HCT116 (cell line): ENCODE measurements around the gene RHNO1. TPM values are rescaled to one million over a fixed set of nuclear protein-coding genes. Genes with fewer than 3 reads are reported as not detected.

Experiments used
- ATAC-seq: fragments of 200-7000 bp; cut with Tn5 transposase; 2 replicates; pipeline ENCODE4 v1.9.1; 2020; ENCODE audit warnings: mild to moderate bottlenecking, moderate library complexity
- BruUV-seq: library from RNA; stranded (reverse); fragments of 400-500 nt; replicated peaks from 2 replicates; lab custom pipeline; 2021; lab: Mats Ljungman, UMichigan
- CTCF ChIA-PET: fragments of 300-600 bp; sonication (Branson Sonifier 250); formaldehyde crosslinking; loops from one replicate; lab custom pipeline; 2021; ENCODE audit warnings: antibody characterized with exemption; lab: Charles Lee
- POLR2A ChIA-PET: fragments of 300-600, 350-600 bp; sonication (Branson Sonifier 250); formaldehyde crosslinking; loops from one replicate; lab custom pipeline; 2021; ENCODE audit warnings: antibody characterized with exemption; lab: Charles Lee
- RAD21 ChIA-PET, 2 experiments: fragments of 300-600 bp; sonication (Branson Sonifier 250); formaldehyde crosslinking; loops; one replicate each; lab custom pipeline; 2023; ENCODE audit warnings: low total read pairs in 2 of 2; ENCODE audit not compliant: uncharacterized antibody in 2 of 2, unreplicated experiment in 2 of 2, low non-redundant PET in 1 of 2; lab: Charles Lee
- DNase-seq: peaks from one replicate; pipeline ENCODE4 v3.0.0-alpha.2; 2010; ENCODE audit warnings: low read depth, low spot score
- H2AFZ ChIP-seq: fragments of 200-600 bp; shearing (Covaris generic), sonication (generic); 2 replicates; pipeline ENCODE4 v1.6.1; 2017; ENCODE audit warnings: low read depth, mixed run types, mixed read lengths, antibody characterized with exemption, low read length; ENCODE audit not compliant: poor library complexity, severe bottlenecking
- H3K27ac ChIP-seq: 2 replicates; pipeline ENCODE4 v1.5.1; 2012; ENCODE audit warnings: low read depth, low read length
- H3K27me3 ChIP-seq: fragments of 200-600 bp; sonication (generic); 2 replicates; pipeline ENCODE4 v1.6.1; 2016; ENCODE audit warnings: mixed run types, low read length, mixed read lengths; ENCODE audit not compliant: insufficient read depth
- H3K36me3 ChIP-seq, 2 experiments: fragments of 200-500 bp in 1 of 2; fragments of 200-600 bp in 1 of 2; sonication (Bioruptor generic) in 1 of 2; sonication (generic) in 1 of 2; 2 replicates each; pipeline versions ENCODE4 v1.5.1 to v1.6.1; 2014 to 2016; ENCODE audit warnings: low read length in 2 of 2, inconsistent platforms in 1 of 2, mixed read lengths in 1 of 2, mixed run types in 1 of 2; ENCODE audit not compliant: insufficient read depth in 2 of 2, control insufficient read depth in 1 of 2
- H3K4me1 ChIP-seq, 2 experiments: fragments of 200-600 bp in 1 of 2; sonication (generic) in 1 of 2; 2 replicates each; pipeline versions ENCODE4 v1.5.1 to v1.6.1; 2012 to 2017; ENCODE audit warnings: low read length in 2 of 2, inconsistent platforms in 1 of 2, mild to moderate bottlenecking in 1 of 2, mixed read lengths in 1 of 2, mixed run types in 1 of 2, moderate library complexity in 1 of 2; ENCODE audit not compliant: insufficient read depth in 2 of 2, control insufficient read depth in 1 of 2
- H3K4me2 ChIP-seq: fragments of 200-600 bp; sonication (generic); 2 replicates; pipeline ENCODE4 v1.6.1; 2017; ENCODE audit warnings: mixed run types, low read length, mixed read lengths
- H3K4me3 ChIP-seq, 2 experiments: fragments of 200-600 bp in 1 of 2; sonication (generic) in 1 of 2; replicated peaks in 1 of 2; 2 replicates each; pipeline ENCODE4 v1.5.1; 2011 to 2016; ENCODE audit warnings: low read length in 2 of 2, control low read depth in 1 of 2, low read depth in 1 of 2, mild to moderate bottlenecking in 1 of 2, mixed read lengths in 1 of 2, mixed run types in 1 of 2
- H3K79me2 ChIP-seq: fragments of 200-600 bp; sonication (generic); 2 replicates; pipeline ENCODE4 v1.6.1; 2017; ENCODE audit warnings: mild to moderate bottlenecking, mixed run types, low read length, moderate library complexity, mixed read lengths; ENCODE audit not compliant: insufficient read depth
- H3K9ac ChIP-seq: fragments of 200-600 bp; sonication (generic); 2 replicates; pipeline ENCODE4 v1.6.1; 2016; ENCODE audit warnings: low read length, mixed read lengths
- H3K9me2 ChIP-seq: fragments of 200-600 bp; sonication (generic), shearing (Covaris generic); 2 replicates; pipeline ENCODE4 v1.6.1; 2017; ENCODE audit warnings: mixed run types, mild to moderate bottlenecking, moderate library complexity; ENCODE audit not compliant: insufficient read depth
- H3K9me3 ChIP-seq, 2 experiments: fragments of 200-500 bp in 1 of 2; fragments of 200-600 bp in 1 of 2; sonication (Bioruptor generic) in 1 of 2; sonication (generic) in 1 of 2; 2 replicates each; pipeline ENCODE4 v1.6.1; 2014 to 2017; ENCODE audit warnings: low read length in 2 of 2, mixed read lengths in 2 of 2, inconsistent platforms in 1 of 2, low read depth in 1 of 2, mild to moderate bottlenecking in 1 of 2, mixed run types in 1 of 2, moderate library complexity in 1 of 2; ENCODE audit not compliant: control insufficient read depth in 1 of 2, insufficient read depth in 1 of 2
- H4K20me1 ChIP-seq: fragments of 200-600 bp; sonication (generic), shearing (Covaris generic); 2 replicates; pipeline ENCODE4 v1.6.1; 2017; ENCODE audit warnings: mixed run types, mild to moderate bottlenecking, moderate library complexity; ENCODE audit not compliant: insufficient read depth
- ATF3 ChIP-seq: IDR thresholded peaks from 2 replicates; pipeline ENCODE4 v1.6.1; 2012
- CEBPB ChIP-seq: IDR thresholded peaks from 2 replicates; pipeline ENCODE4 v1.6.1; 2012; ENCODE audit warnings: low read depth
- CTCF ChIP-seq, 3 experiments: fragments of 200-600 bp in 1 of 3; sonication (generic) in 1 of 3; IDR thresholded peaks in 2 of 3; conservative IDR thresholded peaks in 1 of 3; 2 replicates each; pipeline ENCODE4 v1.5.1; 2012 to 2017; ENCODE audit warnings: low read depth in 2 of 3, low read length in 2 of 3, antibody characterized with exemption in 1 of 3, borderline replicate concordance in 1 of 3, control low read depth in 1 of 3, mild to moderate bottlenecking in 1 of 3, mixed read lengths in 1 of 3, mixed run types in 1 of 3, moderate library complexity in 1 of 3; ENCODE audit not compliant: insufficient read depth in 1 of 3
- EZH2 ChIP-seq: fragments of 200-600 bp; sonication (generic); IDR thresholded peaks from 2 replicates; pipeline ENCODE4 v1.6.1; 2017; ENCODE audit warnings: antibody characterized with exemption, mixed run types
- EZH2phosphoT487 ChIP-seq: fragments of 200-600 bp; IDR thresholded peaks from 2 replicates; pipeline ENCODE4 v1.6.1; 2018; ENCODE audit warnings: antibody characterized with exemption, borderline replicate concordance
- FOSL1 ChIP-seq: IDR thresholded peaks from 2 replicates; pipeline ENCODE4 v1.6.1; 2012; ENCODE audit warnings: low read depth
- JUND ChIP-seq: IDR thresholded peaks from 2 replicates; pipeline ENCODE4 v1.6.1; 2012
- MAX ChIP-seq: IDR thresholded peaks from 2 replicates; pipeline ENCODE4 v1.6.1; 2012
- POLR2A ChIP-seq: IDR thresholded peaks from 2 replicates; pipeline ENCODE4 v1.7.0; 2011; ENCODE audit warnings: borderline replicate concordance; ENCODE audit not compliant: insufficient read depth, insufficient read length; ENCODE audit errors: extremely low read depth
- POLR2AphosphoS5 ChIP-seq: IDR thresholded peaks from 2 replicates; pipeline ENCODE4 v1.6.1; 2011; ENCODE audit warnings: mild to moderate bottlenecking, low read depth, low read length, moderate library complexity
- REST ChIP-seq: IDR thresholded peaks from 2 replicates; pipeline ENCODE4 v1.6.1; 2012; ENCODE audit warnings: low read depth
- SIN3A ChIP-seq: IDR thresholded peaks from 2 replicates; pipeline ENCODE4 v1.6.1; 2012; ENCODE audit warnings: low read depth
- SRF ChIP-seq: IDR thresholded peaks from 2 replicates; pipeline ENCODE4 v1.6.1; 2012; ENCODE audit warnings: low read depth
- TCF7L2 ChIP-seq: IDR thresholded peaks from 2 replicates; pipeline ENCODE4 v1.7.0; 2011; ENCODE audit warnings: borderline replicate concordance, inconsistent platforms; ENCODE audit not compliant: insufficient read depth, insufficient read length; ENCODE audit errors: extremely low read depth
- YY1 ChIP-seq: IDR thresholded peaks from 2 replicates; pipeline ENCODE4 v1.6.1; 2011; ENCODE audit warnings: low read length, low read depth, moderate library complexity, mild to moderate bottlenecking; ENCODE audit not compliant: insufficient replicate concordance; ENCODE audit errors: extremely low read depth
- ZBTB33 ChIP-seq: IDR thresholded peaks from 2 replicates; pipeline ENCODE4 v1.6.1; 2011; ENCODE audit warnings: mild to moderate bottlenecking, low read length, moderate library complexity; ENCODE audit not compliant: insufficient replicate concordance; ENCODE audit errors: extremely low read depth
- ZFX ChIP-seq: fragments of 450-650 bp; IDR thresholded peaks from 2 replicates; pipeline ENCODE4 v1.6.1; 2017
- intact Hi-C: fragments of 100-400 bp; cut with micrococcal nuclease; formaldehyde crosslinking; loops from 2 replicates; pipeline ENCODE4 v1.10.0; 2022
- total RNA-seq: library from RNA; stranded (reverse); gene quantifications from one replicate; pipeline ENCODE4 v1.2.1, GENCODE V29; 2021; ENCODE audit not compliant: unreplicated experiment

The RHNO1 gene
- total RNA-seq, 1 experiment from 2014 or later, result 29.7 TPM

- no peak for TF ChIP-seq EZH2phosphoT487
- TF ChIP-seq SRF, result no peak
Measured at GRCh38 chr12:2924019-2924418, 47.0 kb downstream of the RHNO1 start (continued).

- peaks cover 13 to 18% of the 10 kb centered on the region in 2 experiments for H3K36me3 ChIP-seq
- H3K27me3 ChIP-seq, result no peaks in the 10 kb centered on the region
- no peaks in the 10 kb centered on the region for H3K9me3 ChIP-seq
- POLR2A ChIA-PET, result no interaction called here
- no peaks in the 10 kb centered on the region for H3K4me1 ChIP-seq
- no peak overlapping the region for H3K4me3 ChIP-seq
- H3K4me2 ChIP-seq, result no peak overlapping the region
- no peak overlapping the region for H2AFZ ChIP-seq
- no peak for ATAC-seq
- RAD21 ChIA-PET, result no interaction called here
- no TSS peak for BruUV-seq
- no peak overlapping the region for H3K27ac ChIP-seq
- H3K9me2 ChIP-seq, result no peaks in the 10 kb centered on the region
- no peaks in the 10 kb centered on the region for H3K79me2 ChIP-seq
- H4K20me1 ChIP-seq, result no peaks in the 10 kb centered on the region
- CTCF ChIA-PET, result no interaction called here
- intact Hi-C loops, result no loop called here
- no peak for DNase-seq
- no peak overlapping the region for H3K9ac ChIP-seq
- no peak for TF ChIP-seq ATF3
- no peak for TF ChIP-seq POLR2A
- no peak for TF ChIP-seq ZFX
- TF ChIP-seq MAX, result no peak
- TF ChIP-seq ZBTB33, result no peak
- TF ChIP-seq SIN3A, result no peak
- TF ChIP-seq CTCF (IDR thresholded peaks at IDR 0.05 in 2 of 3, conservative IDR thresholded peaks at IDR 0.05 in 1 of 3; ENCODE audit: borderline replicate concordance in 1 of 3, insufficient read depth in 1 of 3, low read depth in 2 of 3, low read length in 2 of 3), result no peak
- TF ChIP-seq EZH2, result no peak
- TF ChIP-seq TCF7L2, result no peak
- TF ChIP-seq SRF, result no peak
- no peak for TF ChIP-seq JUND
- TF ChIP-seq YY1, result no peak
- no peak for TF ChIP-seq REST
- no peak for TF ChIP-seq EZH2phosphoT487
- no peak for TF ChIP-seq POLR2AphosphoS5
- no peak for TF ChIP-seq CEBPB
- TF ChIP-seq FOSL1, result no peak
Measured at GRCh38 chr12:2925322-2925995, 48.4 kb downstream of the RHNO1 start.
